ENCODE results near the gene HOXA1.

DNA sequence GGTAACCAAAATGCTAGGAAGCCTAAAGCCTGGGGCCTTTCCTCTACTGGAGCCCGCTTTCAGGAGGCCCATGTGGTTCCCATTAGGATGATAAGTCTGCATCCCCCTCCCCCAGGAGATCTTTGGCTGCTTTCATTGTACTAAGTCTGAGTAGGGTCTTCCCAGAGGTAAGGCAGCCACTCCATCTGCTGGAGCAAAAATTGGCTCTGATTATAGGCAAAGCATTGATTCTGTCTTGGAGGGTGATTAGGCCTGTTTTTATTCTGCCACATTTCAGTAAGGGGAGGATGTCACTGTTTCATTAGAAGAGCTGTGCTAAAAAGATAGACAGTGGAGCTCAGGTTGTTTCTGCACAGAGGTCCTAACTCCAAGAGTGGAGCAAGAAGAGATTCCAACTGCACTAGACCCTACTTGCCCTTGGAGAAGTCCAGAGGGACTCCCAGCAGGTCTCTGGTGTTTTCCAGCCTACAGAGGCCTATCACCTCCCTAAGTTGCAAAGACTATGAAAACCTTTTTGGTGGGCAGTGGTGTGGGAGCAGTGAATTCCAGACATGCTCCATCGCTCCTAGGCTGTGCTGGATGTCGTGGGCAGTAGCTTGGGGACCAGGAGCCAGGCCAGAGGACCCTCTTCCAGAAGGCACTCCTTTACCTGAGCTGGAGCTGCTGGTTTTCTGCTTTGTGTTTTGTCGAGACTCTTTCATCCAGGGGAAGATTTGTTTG is 13.8 kb upstream of the HOXA1 start:
- TF ChIP-seq, protein P1, sequence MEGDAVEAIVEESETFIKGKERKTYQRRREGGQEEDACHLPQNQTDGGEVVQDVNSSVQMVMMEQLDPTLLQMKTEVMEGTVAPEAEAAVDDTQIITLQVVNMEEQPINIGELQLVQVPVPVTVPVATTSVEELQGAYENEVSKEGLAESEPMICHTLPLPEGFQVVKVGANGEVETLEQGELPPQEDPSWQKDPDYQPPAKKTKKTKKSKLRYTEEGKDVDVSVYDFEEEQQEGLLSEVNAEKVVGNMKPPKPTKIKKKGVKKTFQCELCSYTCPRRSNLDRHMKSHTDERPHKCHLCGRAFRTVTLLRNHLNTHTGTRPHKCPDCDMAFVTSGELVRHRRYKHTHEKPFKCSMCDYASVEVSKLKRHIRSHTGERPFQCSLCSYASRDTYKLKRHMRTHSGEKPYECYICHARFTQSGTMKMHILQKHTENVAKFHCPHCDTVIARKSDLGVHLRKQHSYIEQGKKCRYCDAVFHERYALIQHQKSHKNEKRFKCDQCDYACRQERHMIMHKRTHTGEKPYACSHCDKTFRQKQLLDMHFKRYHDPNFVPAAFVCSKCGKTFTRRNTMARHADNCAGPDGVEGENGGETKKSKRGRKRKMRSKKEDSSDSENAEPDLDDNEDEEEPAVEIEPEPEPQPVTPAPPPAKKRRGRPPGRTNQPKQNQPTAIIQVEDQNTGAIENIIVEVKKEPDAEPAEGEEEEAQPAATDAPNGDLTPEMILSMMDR (IDR thresholded peaks at IDR 0.05) = no peak
- TF ChIP-seq POLR2A (IDR thresholded peaks at IDR 0.05) (no peak), POLR2AphosphoS5 (IDR thresholded peaks at IDR 0.05) (no peak)

Data from stomach (tissue), 4 donors.